Measurements from ENCODE around the gene NDUFB1.

The NDUFB1 gene

DNA sequence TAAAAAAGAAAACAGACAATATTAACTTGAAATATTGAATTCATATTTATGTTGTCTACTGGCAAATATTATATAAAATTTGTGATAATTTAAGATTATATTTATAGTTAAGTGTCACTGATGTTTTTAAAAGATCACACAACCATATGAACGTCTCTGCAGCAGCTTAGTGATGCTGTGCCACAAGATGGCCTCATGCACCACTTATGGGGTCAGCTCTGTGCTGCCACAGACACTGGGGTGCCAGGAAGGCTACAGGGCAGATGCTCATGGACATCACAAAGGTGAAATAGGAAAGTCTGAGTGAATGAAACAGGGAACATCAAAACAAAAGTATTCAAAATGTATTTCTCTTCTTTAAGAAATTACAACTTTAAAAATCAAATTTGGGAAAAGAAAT lies 28.2 kb downstream of the NDUFB1 start:
- Histone ChIP-seq H3K9me2 (replicated peaks; ENCODE audit: insufficient read depth, low read length) (no peaks in the 10 kb centered on the region), H3K27me3 (replicated peaks; ENCODE audit: insufficient read depth, low read length) (no peaks in the 10 kb centered on the region), H3K4me1 (ENCODE audit: low read length) (no peaks in the 10 kb centered on the region), H3K4me2 (ENCODE audit: low read depth, low read length) (no peak overlapping the region), H3F3A (ENCODE audit: insufficient read depth, low read length) (no peaks in the 10 kb centered on the region), H3K9me3 (replicated peaks; ENCODE audit: insufficient read depth, low read length) (no peaks in the 10 kb centered on the region), H3K4me3 (ENCODE audit: low read length) (no peak overlapping the region), H4K20me1 (ENCODE audit: insufficient read depth, low read length) (no peaks in the 10 kb centered on the region), H3K36me3 (replicated peaks; ENCODE audit: insufficient read depth, low read length) (no peaks in the 10 kb centered on the region), H3K27ac (ENCODE audit: low read length) (no peak overlapping the region), H3K79me2 (ENCODE audit: low read length) (no peaks in the 10 kb centered on the region), H2AFZ (ENCODE audit: low read length) (no peak overlapping the region), H3K9ac (ENCODE audit: low read length) (no peak overlapping the region)
- no peak for DNase-seq
- TF ChIP-seq, protein P1, sequence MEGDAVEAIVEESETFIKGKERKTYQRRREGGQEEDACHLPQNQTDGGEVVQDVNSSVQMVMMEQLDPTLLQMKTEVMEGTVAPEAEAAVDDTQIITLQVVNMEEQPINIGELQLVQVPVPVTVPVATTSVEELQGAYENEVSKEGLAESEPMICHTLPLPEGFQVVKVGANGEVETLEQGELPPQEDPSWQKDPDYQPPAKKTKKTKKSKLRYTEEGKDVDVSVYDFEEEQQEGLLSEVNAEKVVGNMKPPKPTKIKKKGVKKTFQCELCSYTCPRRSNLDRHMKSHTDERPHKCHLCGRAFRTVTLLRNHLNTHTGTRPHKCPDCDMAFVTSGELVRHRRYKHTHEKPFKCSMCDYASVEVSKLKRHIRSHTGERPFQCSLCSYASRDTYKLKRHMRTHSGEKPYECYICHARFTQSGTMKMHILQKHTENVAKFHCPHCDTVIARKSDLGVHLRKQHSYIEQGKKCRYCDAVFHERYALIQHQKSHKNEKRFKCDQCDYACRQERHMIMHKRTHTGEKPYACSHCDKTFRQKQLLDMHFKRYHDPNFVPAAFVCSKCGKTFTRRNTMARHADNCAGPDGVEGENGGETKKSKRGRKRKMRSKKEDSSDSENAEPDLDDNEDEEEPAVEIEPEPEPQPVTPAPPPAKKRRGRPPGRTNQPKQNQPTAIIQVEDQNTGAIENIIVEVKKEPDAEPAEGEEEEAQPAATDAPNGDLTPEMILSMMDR (IDR thresholded peaks at IDR 0.05; ENCODE audit: low read length): peak; percentile 10; the same call in 1 of the 2 replicates
- no peak for TF ChIP-seq EZH2phosphoT487 (IDR thresholded peaks at IDR 0.05; ENCODE audit: low read length)

DNA sequence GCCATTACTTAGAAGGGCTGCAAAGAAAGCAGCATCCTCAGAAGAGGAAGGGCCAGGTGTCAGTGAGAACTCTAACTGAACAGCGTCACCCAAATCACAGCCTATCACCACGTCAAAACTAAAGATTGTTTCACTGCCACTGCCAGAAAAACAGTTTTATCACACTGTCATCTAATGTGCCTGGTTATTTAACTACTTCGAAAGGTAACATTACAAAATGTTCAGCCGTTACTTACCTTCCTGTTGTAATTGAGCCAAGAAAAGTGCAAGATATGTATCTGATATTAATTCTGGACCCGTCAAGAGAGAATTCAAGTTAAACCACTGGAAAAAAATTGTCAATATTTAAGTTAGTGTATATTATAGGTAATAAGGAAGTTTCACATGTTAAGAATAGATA lies 33.0 kb downstream of the NDUFB1 start:
- TF ChIP-seq EZH2phosphoT487 (IDR thresholded peaks at IDR 0.05; ENCODE audit: low read length) (no peak), EZH2 (optimal IDR thresholded peaks at IDR 0.05; ENCODE audit: low read depth, low read length) (no peak)

DNA sequence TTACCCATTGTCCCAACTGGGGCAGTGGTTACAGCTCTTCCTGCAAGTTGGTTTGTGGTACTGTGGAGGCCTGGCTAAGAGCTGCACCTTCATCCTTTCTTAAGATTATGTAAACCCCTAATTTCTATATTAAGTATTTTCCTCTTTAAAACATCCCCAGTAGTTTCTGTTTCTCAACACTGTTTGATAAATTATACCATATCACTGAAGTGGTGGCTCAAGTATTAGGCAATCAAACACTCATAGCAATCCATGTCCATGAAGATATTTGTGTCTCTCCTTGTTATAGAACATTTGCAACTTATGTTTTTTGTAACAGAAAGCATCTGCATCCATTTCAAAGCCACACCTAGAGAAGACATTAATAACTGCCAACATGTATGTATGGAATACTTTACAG lies 47.0 kb downstream of the NDUFB1 start:
- Histone ChIP-seq H3K79me2 (ENCODE audit: low read length) (no peaks in the 10 kb centered on the region), H3K36me3 (replicated peaks; ENCODE audit: insufficient read depth, low read length) (no peaks in the 10 kb centered on the region), H3K9me2 (replicated peaks; ENCODE audit: insufficient read depth, low read length) (no peaks in the 10 kb centered on the region), H3K4me2 (ENCODE audit: low read depth, low read length) (no peak overlapping the region), H3K27ac (ENCODE audit: low read length) (no peak overlapping the region), H3K9me3 (replicated peaks; ENCODE audit: insufficient read depth, low read length) (no peaks in the 10 kb centered on the region), H2AFZ (ENCODE audit: low read length) (no peak overlapping the region), H4K20me1 (ENCODE audit: insufficient read depth, low read length) (no peaks in the 10 kb centered on the region), H3F3A (ENCODE audit: insufficient read depth, low read length) (no peaks in the 10 kb centered on the region), H3K4me1 (ENCODE audit: low read length) (no peaks in the 10 kb centered on the region), H3K4me3 (ENCODE audit: low read length) (no peak overlapping the region), H3K27me3 (replicated peaks; ENCODE audit: insufficient read depth, low read length) (no peaks in the 10 kb centered on the region), H3K9ac (ENCODE audit: low read length) (no peak overlapping the region)
- no peak for DNase-seq
- TF ChIP-seq EZH2 (optimal IDR thresholded peaks at IDR 0.05; ENCODE audit: low read depth, low read length): no peak
- TF ChIP-seq, protein P1 (IDR thresholded peaks at IDR 0.05; ENCODE audit: low read length): no peak

More for the DNA sequence above, 33.0 kb downstream of the NDUFB1 start:
- Histone ChIP-seq H3K27ac (ENCODE audit: low read length) (no peak overlapping the region), H3K27me3 (replicated peaks; ENCODE audit: insufficient read depth, low read length) (no peaks in the 10 kb centered on the region), H3K9ac (ENCODE audit: low read length) (no peak overlapping the region), H3K9me3 (replicated peaks; ENCODE audit: insufficient read depth, low read length) (no peaks in the 10 kb centered on the region), H3K4me3 (ENCODE audit: low read length) (no peak overlapping the region), H3F3A (ENCODE audit: insufficient read depth, low read length) (no peaks in the 10 kb centered on the region), H4K20me1 (ENCODE audit: insufficient read depth, low read length) (no peaks in the 10 kb centered on the region), H3K79me2 (ENCODE audit: low read length) (no peaks in the 10 kb centered on the region), H2AFZ (ENCODE audit: low read length) (no peak overlapping the region), H3K36me3 (replicated peaks; ENCODE audit: insufficient read depth, low read length) (no peaks in the 10 kb centered on the region), H3K4me2 (ENCODE audit: low read depth, low read length) (no peak overlapping the region), H3K9me2 (replicated peaks; ENCODE audit: insufficient read depth, low read length) (no peaks in the 10 kb centered on the region), H3K4me1 (ENCODE audit: low read length) (no peaks in the 10 kb centered on the region)
- DNase-seq: no peak
